Activated CD4-positive, alpha-beta T cell treated with anti-CD3 and anti-CD28 coated beads, Interleukin-2, amount 50 U/mL, for 1 hour (primary cell): ENCODE results near the gene IQSEC3.

ENCODE experiments used
- DNase-seq: peaks from one replicate; pipeline ENCODE4 v3.0.0-alpha.2; 2020

IQSEC3 gene

DNA sequence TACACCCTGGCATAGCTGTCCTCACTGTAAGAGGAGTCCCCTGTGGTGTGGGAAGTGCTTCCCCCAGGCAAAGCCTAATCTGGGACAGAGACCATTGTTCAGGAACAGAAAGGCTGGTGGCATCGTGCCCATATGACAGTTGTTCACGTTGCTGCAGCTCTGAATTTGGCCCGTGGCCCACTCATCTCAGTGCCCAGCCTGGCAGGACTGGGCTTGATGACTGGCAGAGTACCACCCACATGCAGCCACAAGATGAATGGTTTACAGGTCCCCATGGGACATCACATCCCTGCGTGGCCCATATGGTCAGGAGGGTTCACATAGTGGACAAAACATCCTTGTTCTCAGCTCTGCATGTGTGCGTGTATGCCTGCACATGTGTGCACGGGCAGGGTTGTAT lies 17.5 kb downstream of the IQSEC3 start:
- no peak for DNase-seq

DNA sequence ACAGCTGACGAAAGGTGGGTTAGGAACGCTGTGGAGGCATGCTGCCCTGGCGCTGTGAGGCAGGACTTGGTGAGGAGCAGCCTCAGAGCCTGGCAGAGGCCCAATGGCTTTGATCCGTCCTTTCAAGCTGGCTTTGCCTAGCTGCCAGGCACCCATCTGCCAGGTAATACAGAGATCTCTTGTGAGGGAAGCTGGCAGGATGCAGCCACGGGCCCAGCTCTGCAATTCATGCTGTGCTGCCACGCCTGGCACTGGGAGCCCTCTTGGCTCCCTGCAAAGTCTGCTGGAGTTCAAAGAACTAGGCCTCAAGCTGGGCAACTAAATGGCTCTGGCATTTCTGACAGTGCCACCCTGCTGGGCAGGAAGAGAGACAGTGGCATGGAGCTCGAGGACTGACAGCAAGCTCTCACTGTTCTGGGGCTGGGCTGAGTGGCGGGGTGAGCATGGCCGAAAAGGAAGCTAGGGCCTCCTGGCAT lies 18.7 kb downstream of the IQSEC3 start:
- no peak for DNase-seq

DNA sequence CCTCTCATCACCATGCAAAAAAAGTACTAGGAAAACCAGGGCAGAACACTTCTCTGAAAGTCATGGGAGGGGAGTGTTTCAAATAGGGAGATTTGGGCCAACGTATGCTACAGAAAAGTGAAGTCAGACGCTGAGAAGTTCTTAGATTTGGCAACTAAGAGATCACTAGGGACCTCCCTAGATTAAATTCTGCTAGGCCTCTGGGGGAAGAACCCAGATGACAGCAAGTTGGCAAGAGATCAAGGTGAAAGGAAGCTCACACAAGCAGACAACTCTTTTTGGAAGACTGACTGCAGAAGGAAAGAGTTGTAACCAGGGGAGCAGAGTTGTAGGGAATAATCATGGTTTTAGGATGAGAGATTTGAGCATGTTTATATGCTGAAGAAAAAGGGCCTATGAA lies 20.7 kb downstream of the IQSEC3 start:
- no peak for DNase-seq

DNA sequence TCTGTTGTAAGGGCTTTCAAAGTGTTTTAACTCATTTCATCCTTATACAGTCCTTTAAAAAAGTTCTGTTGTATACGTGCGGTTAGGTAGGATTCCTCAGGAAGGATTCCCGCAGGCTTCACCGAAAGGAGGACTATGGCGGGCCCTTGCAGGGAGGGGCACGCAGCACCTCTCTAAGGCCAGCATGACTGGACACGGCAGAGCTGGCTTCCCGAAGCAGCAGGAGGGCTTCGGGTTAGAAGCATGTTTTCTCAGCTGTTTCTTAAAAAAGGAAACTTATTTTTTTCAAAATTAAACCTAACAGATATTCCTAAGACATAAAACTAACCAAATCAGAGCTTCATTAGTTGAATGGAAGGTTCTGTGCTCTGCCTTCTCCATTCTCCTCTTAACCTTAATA lies 21.3 kb downstream of the IQSEC3 start:
- no peak for DNase-seq

DNA sequence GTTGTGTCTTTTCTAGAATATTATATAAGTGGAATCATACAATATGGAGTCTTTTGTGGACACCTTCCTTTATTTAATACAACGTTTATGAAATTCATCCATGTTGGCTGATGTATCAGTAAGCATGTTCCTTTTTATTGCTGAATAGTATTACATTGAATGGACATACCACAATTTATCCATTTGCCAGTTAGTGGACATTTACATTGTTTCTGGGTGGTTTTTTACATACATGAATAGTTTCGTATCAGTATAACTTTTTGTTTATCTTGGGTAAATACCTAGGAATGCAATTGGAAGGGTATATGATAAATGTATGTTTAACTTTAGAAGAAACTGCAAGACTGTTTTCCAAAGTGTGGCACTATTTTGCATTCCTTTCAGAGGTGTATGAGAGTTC lies 23.1 kb downstream of the IQSEC3 start:
- DNase-seq, result no peak

DNA sequence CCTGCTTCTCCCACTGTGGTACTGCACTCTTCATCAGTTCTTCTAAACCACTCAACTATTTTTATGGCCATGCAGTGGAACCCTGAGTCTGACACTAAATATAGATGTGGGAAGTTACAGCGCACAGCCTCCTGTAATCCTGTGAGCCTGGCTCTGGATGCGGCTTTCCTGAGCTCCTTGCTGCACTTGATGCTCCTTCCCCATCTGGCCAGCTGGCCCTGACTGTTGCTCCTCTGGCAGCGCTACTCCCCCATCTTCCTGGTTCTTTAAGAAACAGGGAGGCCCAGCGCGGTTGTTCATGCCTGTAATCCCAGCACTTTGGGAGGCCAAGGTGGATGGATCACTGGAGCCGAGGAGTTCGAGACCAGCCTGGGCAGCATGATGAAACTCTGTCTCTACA lies 24.6 kb downstream of the IQSEC3 start:
- DNase-seq, result no peak

DNA sequence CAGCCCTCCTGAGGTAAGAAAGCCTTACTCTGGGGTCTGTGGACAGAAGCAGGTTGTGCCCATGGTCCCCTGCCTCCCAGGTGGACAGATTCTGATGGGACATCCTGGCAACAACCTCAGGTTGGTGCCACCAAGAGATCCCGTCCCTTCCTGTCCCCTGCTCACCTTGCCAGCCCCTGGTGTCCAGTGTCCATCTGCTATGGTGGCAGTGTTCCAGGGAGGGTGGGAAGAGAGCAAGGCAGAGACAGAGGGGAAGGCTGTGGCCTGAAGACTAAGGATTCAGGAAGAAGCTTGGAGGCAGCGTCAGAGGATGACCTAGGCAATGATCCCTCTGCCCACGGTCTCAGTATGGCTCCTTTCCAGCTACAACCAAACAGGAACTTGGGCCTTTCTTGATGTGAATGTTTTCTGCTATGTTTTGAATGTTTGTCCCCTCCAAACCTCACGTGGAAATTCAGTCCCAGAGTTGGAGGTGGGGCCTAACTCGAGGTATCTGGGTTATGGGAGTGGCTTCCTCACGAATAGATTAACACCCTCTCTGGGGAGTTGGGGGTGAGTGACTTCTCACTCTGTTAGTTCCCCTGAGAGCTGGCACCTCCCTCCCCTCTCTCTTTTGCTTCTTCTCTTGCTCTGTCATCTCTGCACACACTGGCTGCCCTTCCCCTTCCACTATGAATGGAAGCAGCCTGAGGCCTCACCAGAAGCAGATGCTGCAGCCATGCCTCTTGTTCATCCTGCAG lies 26.9 kb downstream of the IQSEC3 start:
- DNase-seq, result no peak

DNA sequence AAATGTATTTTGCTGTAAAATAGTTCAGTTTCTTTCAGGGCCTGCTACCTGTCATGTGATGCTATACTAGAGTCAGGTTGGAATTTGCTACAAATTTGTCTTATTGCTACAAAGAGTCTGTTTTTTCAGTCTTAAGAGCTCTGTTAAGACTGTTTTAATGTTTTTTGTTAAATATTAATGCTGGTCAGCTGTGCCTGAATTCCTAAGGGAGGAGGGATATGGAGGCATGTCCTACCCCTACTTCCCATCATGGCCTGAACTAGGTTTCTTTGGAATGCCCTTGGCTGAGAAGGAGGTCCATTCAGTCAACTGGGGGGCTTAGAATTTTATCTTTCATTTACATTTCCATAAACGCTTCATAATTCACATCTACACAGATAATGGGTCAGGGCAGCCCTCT lies 30.0 kb downstream of the IQSEC3 start:
- DNase-seq, result no peak

DNA sequence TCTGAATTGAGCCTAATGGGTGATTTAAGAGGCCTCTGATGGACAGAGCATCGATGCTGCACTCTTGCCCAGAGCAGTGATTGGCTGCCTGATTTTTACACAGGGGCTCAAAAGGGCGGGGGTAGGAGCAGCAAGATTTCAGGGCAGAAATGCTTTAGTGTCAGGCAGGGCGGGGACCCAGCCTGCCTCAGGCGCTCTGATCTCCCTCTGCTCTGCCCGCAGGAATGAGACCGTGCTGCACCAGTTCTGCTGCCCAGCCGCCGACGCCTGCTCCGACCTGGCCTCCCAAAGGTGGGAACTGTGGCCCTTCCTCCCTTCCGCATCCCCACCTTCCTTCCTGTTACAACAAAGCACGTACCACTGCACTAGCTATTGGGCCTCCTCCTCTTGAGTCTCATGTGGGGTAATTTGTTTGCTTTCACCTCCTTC lies 32.4 kb downstream of the IQSEC3 start:
- no peak for DNase-seq

DNA sequence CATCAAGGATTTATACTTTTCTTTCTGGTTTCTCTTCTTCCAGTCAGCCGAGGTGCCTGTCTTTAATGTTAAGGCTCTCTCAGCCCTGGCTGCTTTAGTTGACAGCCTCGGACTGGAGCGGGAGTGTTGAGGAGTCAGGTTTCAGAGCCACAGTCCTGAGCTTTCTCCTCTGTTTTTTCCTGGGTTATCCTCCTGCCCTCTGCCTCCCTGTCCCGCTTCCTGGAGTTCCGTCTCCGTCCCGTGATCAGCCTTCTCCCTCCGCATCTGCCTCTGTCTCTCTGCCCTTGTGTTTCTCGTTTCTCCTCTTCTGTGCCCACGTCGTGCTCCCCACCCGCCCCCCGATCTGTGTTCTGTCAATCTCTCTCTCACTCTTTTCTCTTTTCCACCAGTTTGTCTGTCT lies 33.0 kb downstream of the IQSEC3 start:
- no peak for DNase-seq

DNA sequence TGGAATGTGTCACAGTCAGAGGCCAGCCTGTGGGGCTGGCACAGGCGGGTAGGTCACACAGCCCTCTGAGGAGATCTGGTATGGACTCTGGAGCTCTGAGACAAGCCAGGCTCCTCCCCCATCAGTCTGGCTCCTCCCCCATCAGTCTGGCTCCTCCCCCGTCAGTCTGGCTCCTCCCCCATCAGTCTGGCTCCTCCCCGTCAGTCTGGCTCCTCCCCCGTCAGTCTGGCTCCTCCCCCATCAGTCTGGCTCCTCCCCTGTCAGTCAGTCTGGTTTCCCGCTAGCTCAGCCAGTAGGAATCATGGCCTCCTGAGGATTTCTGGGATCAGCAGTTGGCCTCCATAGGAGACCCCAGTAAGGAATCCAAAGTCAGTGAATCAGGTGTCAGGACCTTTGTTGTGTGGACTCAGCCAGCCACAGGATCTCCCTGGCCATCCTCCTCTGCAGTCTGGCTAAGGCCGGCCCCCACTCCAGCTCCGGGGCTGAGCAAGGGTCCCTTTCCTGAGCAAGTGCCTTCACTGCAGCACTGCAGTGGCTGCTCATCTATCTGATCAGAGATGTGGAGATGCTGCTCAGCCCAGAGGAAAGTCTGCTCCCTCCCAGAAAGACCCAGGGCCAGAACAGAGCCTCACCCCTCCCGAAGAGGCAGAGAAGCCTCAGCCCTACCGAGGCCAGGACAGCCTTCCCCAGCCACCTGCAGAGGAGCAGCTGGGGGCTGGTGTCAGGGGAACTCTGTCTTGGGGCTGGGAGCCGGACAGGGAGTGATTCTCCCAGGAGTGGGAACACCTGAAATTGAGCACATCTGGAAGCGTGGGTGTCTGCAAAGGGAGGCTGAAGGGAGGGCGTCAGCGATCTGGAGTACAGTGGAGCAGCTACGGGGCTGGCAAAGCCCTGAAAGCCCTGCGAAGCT lies 35.7 kb downstream of the IQSEC3 start:
- no peak for DNase-seq

DNA sequence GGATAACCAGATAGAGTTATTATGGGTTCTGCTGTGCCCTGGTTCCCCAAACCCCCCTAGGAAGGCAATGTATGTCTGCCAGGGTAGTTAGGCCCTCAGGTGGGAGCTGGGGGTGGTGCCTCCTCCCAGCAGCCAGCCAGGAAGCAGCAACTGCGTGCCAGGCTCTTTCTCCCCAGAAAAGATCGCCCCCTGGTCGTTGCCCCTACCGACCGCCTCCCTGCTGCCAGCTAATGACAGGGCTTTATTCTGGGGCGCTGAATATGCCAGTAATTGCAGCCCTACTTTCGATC lies 36.3 kb downstream of the IQSEC3 start:
- DNase-seq, result no peak

DNA sequence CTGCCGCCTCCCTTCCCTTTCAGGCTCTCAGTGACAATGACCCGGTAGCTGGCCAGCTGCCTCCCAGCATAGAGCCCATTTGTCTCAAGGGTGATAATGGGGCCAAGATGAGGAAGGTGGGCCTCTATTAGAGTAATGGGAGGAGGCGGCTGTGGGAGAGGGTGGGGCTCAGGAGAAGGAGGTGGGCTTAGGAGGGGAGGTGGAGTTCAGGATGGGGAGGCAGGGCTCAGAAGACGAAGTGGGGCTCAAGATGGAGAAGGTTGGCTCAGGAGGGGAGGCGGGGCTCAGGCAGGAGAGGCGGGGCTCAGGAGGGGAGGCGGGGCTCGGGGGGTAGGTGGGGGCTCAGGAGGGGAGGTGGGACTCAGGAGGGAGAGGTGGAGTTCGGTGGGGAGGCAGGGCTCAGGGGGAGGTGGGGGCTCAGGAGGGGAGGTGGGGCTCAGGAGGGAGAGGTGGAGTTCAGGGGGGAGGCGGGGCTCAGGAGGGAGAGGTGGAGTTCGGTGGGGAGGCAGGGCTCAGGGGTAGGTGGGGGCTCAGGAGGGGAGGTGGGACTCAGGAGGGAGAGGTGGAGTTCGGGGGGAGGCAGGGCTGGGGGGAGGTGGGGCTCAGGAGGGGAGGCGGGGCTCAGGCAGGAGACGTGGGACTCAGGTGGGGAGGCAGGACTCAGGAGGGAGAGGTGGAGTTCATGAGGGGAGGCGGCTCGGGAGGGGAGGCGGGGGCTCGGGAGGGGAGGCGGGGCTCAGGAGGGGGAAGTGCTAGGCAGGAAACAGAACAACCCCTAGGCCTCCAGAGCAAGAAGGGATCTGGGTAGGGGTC lies 36.8 kb downstream of the IQSEC3 start:
- no peak for DNase-seq

DNA sequence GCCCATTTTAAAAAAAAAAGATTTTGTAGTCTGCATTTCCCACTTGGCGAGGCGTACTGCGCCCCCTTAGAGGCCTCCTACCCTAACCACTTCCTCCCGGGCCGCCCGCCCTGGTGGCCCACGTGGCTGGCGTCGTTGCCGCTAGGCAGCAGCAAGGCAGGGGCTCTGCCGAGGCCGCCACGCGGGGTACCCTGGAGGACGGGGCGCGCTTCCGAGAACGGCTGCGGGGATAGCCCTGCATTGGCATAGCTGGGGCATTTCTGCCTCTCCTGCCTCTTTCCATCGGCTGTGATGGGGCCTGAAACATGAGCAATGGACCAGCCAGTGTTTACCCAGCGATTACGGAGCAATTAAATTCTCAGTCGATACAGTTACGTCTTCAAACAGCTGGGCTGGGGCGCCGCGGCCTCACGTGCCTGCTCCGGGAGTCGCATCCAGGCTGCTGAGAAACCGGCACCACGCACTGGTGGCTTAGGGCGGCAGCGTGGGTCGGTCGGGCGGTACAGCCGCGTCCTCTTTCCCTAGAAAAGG lies 38.0 kb downstream of the IQSEC3 start:
- DNase-seq, result no peak

DNA sequence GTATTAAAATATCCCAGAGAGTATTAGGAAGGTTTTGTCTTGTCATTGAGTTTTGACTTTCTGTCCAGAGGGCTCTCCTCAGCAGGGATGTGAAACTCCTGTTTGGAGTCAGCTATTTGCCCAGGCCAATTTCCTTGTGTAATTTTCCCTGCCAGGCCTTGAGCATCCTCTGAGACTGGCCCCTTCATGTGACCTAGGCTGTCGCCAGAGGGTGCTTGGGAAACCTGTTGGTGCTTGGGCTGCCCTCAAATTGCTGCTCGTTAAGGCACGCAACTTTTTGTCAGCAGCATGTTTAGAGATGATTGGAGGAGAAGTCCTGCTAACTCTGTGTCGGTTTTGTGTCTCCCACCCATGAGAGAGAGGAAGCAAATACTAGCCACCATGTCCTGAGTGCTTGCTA lies 39.1 kb downstream of the IQSEC3 start:
- DNase-seq, result no peak

DNA sequence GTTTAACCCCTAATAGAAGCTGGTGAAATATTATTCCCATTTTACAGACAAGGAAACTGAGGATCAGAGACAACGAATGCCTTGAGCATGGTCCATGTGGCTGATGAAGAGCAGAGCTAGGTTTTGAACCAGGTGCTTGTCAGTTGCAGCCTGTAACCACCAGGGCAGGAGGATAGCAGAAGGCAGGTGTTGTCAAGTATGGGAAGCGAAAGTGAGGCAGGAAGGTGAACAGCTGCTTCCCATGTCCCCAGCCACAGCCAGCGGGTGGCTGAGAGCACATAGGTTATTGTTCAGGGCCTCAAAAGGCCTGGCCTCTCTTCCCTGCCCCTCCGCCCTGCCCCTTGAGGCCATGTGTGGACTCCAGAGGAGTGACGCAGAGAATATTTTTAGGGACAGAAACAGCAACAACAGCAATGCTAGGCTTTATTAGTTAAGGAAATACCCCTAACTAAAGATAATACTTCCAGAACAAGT lies 39.6 kb downstream of the IQSEC3 start:
- DNase-seq, result no peak

DNA sequence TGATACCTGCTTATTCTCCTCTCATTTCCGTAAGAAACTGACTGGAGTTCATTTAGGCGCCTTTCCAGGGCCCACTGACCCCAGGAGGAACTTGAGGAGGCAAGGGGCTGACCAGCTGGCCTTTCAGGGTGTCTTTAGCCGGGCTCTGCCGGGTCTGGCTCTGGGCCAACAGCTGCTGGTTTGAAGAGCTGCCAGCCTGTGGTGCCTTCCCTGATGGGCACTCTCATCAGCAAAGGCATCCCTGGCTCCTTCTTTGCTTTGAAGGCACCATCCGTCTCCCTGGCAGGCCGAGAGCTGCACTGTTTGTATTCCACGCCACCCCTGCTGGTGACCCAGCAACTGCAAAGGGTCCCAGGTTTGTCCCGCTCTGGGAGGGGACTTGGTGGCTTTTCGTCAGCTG lies 42.0 kb downstream of the IQSEC3 start:
- DNase-seq, result no peak

DNA sequence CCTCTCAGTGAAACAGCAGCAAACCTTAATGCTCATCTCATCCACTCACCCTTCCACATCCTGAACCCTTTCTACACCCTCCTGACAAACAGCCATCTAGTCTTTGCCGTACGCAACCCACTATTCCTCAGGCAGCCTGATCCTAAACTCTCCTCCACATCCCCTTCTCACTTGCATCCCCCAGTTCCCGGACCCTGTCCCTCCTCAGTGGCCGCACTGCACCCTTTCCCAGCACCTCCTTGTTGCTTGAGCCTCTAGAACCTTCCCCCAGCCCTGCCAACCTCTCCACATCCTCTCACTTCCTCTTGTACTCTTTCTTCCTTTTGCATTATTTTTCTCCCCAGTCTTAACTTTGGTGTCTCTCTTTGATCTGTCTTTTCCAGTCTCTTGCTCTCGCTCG lies 42.9 kb downstream of the IQSEC3 start:
- no peak for DNase-seq

DNA sequence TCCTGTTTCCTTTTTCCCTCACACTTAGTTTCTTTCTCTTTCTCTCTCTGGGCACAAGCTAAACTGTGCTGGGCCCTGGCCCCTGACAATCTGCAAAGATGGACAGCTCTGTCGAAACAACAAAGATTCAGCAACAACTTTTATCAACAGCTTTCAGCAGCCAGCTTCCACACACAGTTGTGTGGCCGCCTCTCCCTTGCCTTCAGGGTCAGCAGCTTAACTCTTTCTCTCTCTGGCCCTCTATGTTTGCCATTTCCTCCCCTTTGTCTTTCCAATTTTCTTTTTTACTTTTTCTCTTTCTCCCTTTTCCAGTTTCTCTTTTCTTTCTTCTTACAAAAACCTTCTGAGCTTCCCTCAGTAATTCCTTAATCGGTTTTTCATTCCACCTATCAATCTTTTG lies 43.3 kb downstream of the IQSEC3 start:
- DNase-seq, result no peak

DNA sequence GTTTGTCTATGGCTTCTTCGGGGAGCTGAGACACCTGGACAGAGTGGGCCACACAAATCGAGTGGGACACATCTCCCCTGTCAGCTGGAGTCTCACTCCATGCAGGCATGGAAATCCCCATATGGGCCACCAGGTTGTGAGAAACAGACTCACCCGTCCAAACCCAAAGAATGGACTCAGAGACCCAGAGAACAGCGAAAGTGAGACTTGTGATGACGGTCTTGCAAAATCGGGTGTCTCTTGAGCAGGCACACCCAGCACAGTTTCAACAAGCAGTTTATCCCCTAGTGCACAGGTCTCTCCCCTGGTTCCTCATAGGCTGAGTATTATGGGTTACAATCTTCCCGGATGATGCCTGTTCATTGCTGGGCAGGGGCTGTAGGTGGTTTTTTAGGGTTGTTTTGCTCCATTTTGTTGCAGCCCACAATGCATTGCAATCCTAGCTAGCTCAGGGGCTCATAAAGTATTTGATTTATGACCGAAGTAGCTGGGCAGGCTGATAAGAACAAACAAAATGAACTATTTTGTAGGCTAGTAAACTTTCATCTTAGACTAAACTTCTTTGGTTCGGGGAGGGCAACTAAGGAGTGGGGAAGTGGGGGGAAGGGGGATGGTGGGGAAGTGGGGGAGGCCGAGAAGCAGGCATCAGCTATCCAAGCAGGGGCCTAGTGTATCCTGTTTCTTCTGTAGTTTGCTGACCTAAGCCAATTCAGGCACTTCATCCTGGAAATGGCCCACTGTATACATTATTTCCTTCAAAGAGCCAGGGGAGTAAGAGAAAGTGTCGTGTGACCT lies 45.3 kb downstream of the IQSEC3 start:
- DNase-seq, result no peak

DNA sequence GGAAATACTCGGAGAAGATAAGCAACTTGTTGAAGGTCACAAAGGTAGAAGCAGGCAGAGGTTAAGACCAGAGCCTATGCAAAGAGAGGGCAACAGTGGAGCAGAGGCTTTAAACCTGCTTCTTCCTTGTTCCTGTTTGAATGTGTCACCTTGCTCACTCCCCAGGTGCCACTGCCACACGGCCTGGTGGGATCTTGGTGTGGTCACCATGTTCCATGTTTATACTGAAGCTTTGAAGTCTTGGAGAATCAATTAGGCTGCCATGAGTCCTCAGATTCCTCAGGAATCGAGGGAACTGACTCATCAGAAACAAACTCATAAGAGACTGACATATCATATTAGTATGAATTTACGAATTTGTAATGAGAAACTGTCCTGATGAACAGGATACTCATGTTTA lies 46.8 kb downstream of the IQSEC3 start:
- DNase-seq, result no peak

DNA sequence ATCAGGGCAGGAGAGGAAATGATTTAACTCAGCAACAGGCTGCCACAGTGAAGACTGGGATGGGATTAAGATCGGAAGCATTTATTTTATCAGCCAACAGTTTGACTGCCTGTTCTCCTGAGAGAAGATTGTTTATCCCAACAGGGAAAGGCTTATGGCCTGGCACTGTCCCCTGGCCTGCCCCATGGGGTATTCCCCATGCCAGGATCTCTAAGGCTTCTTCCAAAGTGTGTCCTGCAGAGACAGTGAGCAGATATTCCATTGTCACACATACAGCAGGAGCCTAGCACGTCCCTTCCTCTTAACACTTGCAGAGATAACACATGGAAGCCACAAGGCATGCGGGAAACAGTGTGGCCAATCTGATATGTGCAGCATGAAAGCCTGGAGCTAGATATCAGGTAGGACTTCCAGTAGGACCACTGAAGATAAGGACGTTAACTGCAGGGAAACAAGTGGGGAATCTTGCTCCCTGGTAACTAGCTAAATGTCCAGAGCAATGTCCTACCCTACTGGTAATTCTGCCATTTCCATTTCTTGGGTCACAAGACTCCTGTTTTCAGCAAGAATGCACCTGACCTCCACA lies 48.2 kb downstream of the IQSEC3 start:
- no peak for DNase-seq
